A549 (cell line): ENCODE results near the gene ETFB.

ENCODE experiments used
- CEBPB ChIP-seq, 2 experiments: fragments of >200 bp in 1 of 2; sonication (Bioruptor Twin) in 1 of 2; formaldehyde crosslinking in 1 of 2; IDR thresholded peaks; 2 replicates each; pipeline ENCODE4 v1.6.1; 2012 to 2016
- EHMT2 ChIP-seq: fragments of 200-600 bp; sonication (generic); IDR thresholded peaks from 2 replicates; pipeline ENCODE4 v1.6.1; 2016; ENCODE audit warnings: antibody characterized with exemption, low read depth, mild to moderate bottlenecking, moderate library complexity
- POLR2A ChIP-seq: IDR thresholded peaks from 2 replicates; pipeline ENCODE4 v1.6.1; 2012; ENCODE audit warnings: mild to moderate bottlenecking, low read length
- POLR2AphosphoS2 ChIP-seq: conservative IDR thresholded peaks from 2 replicates; pipeline ENCODE4 v1.6.1; 2012; ENCODE audit warnings: low read length, improper control_type of control experiment, inconsistent platforms
- RARB ChIP-seq: fragments of 250-450 bp; sonication (Bioruptor Pico); IDR thresholded peaks from 2 replicates; pipeline ENCODE4 v1.8.0; 2021; ENCODE audit warnings: mild to moderate bottlenecking, moderate library complexity
- RFX5 ChIP-seq: fragments of 450-650 bp; IDR thresholded peaks from 2 replicates; pipeline ENCODE4 v1.7.1; 2014; ENCODE audit warnings: antibody characterized with exemption, mild to moderate bottlenecking, moderate library complexity
- TF ChIP-seq, protein P1 (sequence below): fragments of >200 bp; sonication (Bioruptor Twin); formaldehyde crosslinking; IDR thresholded peaks from 3 replicates; pipeline ENCODE4 v1.5.1; 2016

- TF ChIP-seq, protein P1, sequence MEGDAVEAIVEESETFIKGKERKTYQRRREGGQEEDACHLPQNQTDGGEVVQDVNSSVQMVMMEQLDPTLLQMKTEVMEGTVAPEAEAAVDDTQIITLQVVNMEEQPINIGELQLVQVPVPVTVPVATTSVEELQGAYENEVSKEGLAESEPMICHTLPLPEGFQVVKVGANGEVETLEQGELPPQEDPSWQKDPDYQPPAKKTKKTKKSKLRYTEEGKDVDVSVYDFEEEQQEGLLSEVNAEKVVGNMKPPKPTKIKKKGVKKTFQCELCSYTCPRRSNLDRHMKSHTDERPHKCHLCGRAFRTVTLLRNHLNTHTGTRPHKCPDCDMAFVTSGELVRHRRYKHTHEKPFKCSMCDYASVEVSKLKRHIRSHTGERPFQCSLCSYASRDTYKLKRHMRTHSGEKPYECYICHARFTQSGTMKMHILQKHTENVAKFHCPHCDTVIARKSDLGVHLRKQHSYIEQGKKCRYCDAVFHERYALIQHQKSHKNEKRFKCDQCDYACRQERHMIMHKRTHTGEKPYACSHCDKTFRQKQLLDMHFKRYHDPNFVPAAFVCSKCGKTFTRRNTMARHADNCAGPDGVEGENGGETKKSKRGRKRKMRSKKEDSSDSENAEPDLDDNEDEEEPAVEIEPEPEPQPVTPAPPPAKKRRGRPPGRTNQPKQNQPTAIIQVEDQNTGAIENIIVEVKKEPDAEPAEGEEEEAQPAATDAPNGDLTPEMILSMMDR, result no peak
- no peak for TF ChIP-seq CEBPB (IDR thresholded peaks at IDR 0.05)
- no peak for TF ChIP-seq EHMT2
- TF ChIP-seq POLR2A, result no peak
- no peak for TF ChIP-seq POLR2AphosphoS2
- no peak for TF ChIP-seq RARB
- TF ChIP-seq RFX5, result no peak
These were observed 14.8 kb downstream of the ETFB start for GRCh38 chr19:51351266-51351990.
